GM18858 (cell line): ENCODE measurements around the gene JMJD4.

Source experiments
- ATAC-seq: cut with Tn5 transposase; IDR thresholded peaks from one replicate; pipeline ENCODE4 v1.9.1; 2021; ENCODE audit not compliant: unreplicated experiment

The JMJD4 gene

GRCh38 chr1:227753999-227754711, 19.1 kb upstream of the JMJD4 start:
- ATAC-seq: no peak

GRCh38 chr1:227749916-227750710, 15.0 kb upstream of the JMJD4 start:
- ATAC-seq: no peak

GRCh38 chr1:227749225-227749624, 14.1 kb upstream of the JMJD4 start:
- ATAC-seq: no peak

- ATAC-seq: no peak
Observed at GRCh38 chr1:227748496-227749182, 13.5 kb upstream of the JMJD4 start.

GRCh38 chr1:227747948-227748495, 12.9 kb upstream of the JMJD4 start:
- no peak for ATAC-seq

- no peak for ATAC-seq
Observed at GRCh38 chr1:227747382-227747781, 12.3 kb upstream of the JMJD4 start.

- no peak for ATAC-seq
Observed at GRCh38 chr1:227746676-227747075, 11.6 kb upstream of the JMJD4 start.

- ATAC-seq: no peak
Observed at GRCh38 chr1:227745568-227746265, 10.6 kb upstream of the JMJD4 start.

GRCh38 chr1:227744668-227745067, 9.6 kb upstream of the JMJD4 start:
- ATAC-seq: no peak

GRCh38 chr1:227742738-227743715, 7.9 kb upstream of the JMJD4 start:
- no peak for ATAC-seq

GRCh38 chr1:227741166-227741870, 6.2 kb upstream of the JMJD4 start:
- no peak for ATAC-seq

- ATAC-seq: no peak
Observed at GRCh38 chr1:227740401-227740960, 5.4 kb upstream of the JMJD4 start.

GRCh38 chr1:227739636-227740035, 4.5 kb upstream of the JMJD4 start:
- ATAC-seq: no peak

- no peak for ATAC-seq
Observed at GRCh38 chr1:227738820-227739219, 3.7 kb upstream of the JMJD4 start.

GRCh38 chr1:227736814-227737432, 1.8 kb upstream of the JMJD4 start:
- ATAC-seq: no peak

- no peak for ATAC-seq
Observed at GRCh38 chr1:227735539-227736285, 610 bp upstream of the JMJD4 start.

- no peak for ATAC-seq
Observed at GRCh38 chr1:227734546-227734855, 601 bp downstream of the JMJD4 start.
